ENCODE results near the gene PLA2G2D. TPM values are rescaled to one million over a fixed set of nuclear protein-coding genes. Genes with fewer than 3 reads are reported as not detected.
"Not testable (repeated sequence)": the region's sequence is repeated elsewhere in the genome, so short reads cannot be mapped to it uniquely, and the experiment has no call there.

Gene PLA2G2D
- total RNA-seq, 3 donors from 2014 or later (not counting 1 experiment from before 2014, with no cell fraction given) = not detected

DNA sequence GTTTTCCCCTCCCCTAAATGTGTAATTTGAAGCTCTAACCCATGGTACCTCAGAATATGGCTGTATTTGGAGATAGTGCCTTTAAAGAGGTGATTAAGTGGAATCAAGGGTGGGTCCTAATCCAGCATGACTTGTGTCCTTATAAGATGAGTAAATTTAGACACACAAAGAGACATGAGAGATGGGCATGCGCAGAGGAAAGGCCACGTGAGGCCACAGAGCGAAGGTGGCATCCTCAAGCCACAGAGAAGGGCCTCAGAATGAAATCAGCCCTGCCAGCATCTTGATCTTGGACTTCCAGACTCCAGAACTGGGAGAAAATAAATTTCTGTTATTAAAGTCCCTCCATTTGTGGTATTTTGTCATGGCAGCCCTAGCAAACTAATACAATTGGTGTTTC is 16.9 kb upstream of the PLA2G2D start:
- Histone ChIP-seq H3K27me3 (ENCODE audit: control insufficient read depth, insufficient read depth, low read length) (peaks cover 2% of the 10 kb centered on the region), H3K36me3 (ENCODE audit: control insufficient read depth, insufficient read depth, low read length) (no peaks in the 10 kb centered on the region), H3K4me3 (ENCODE audit: low read length) (no peak overlapping the region), H3K9me3 (ENCODE audit: control insufficient read depth, insufficient read depth, low read length) (no peaks in the 10 kb centered on the region), H3K4me1 (ENCODE audit: control insufficient read depth, insufficient read depth, low read length) (no peaks in the 10 kb centered on the region), H3K27ac (ENCODE audit: low read length) (no peak overlapping the region)
- TF ChIP-seq, protein P1, sequence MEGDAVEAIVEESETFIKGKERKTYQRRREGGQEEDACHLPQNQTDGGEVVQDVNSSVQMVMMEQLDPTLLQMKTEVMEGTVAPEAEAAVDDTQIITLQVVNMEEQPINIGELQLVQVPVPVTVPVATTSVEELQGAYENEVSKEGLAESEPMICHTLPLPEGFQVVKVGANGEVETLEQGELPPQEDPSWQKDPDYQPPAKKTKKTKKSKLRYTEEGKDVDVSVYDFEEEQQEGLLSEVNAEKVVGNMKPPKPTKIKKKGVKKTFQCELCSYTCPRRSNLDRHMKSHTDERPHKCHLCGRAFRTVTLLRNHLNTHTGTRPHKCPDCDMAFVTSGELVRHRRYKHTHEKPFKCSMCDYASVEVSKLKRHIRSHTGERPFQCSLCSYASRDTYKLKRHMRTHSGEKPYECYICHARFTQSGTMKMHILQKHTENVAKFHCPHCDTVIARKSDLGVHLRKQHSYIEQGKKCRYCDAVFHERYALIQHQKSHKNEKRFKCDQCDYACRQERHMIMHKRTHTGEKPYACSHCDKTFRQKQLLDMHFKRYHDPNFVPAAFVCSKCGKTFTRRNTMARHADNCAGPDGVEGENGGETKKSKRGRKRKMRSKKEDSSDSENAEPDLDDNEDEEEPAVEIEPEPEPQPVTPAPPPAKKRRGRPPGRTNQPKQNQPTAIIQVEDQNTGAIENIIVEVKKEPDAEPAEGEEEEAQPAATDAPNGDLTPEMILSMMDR (IDR thresholded peaks at IDR 0.05) = no peak
- H3K27me3 Mint-ChIP-seq (ENCODE audit: low read depth in 2 of 2) = peaks cover 9 to 22% of the 10 kb centered on the region in 2 donors
- no peaks in the 10 kb centered on the region for H3K4me1 Mint-ChIP-seq
- intact Hi-C loops (cut with micrococcal nuclease) = no loop called here
- DNase-seq (no peak), ATAC-seq (no peak)
- 94% methylated on average over 3 of the region's 3 CpGs for WGBS (ENCODE audit: insufficient coverage)
- H3K27ac Mint-ChIP-seq = no peak overlapping the region
- no peaks in the 10 kb centered on the region for H3K9me3 Mint-ChIP-seq
- no peaks in the 10 kb centered on the region for H3K36me3 Mint-ChIP-seq
- H3K4me3 Mint-ChIP-seq = no peak overlapping the region

DNA sequence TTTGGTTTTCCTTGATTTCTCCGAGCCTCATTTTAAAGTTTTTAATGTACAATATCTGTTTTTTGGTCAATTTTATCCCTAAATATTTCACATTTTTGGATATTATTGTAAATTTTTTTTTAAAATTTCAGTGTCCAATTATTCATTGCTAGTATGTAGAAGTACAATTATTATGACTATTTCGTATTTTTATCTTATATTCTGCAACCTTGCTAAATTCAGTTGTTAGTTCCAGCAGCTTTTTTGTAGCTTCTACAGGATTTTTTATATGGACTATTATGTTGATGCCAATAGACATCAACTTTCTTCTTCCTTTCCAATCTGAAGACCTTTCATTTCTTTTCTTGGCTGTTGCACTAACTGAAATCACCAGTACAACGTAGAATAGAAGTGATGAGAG is 15.7 kb upstream of the PLA2G2D start:
- no peak overlapping the region for H3K4me3 Mint-ChIP-seq
- no peaks in the 10 kb centered on the region for H3K9me3 ChIP-seq (ENCODE audit: control insufficient read depth, insufficient read depth, low read length)
- no peaks in the 10 kb centered on the region for H3K9me3 Mint-ChIP-seq
- no peaks in the 10 kb centered on the region for H3K4me1 ChIP-seq (ENCODE audit: control insufficient read depth, insufficient read depth, low read length)
- no peak overlapping the region for H3K4me3 ChIP-seq (ENCODE audit: low read length)
- no peak overlapping the region for H3K27ac Mint-ChIP-seq
- H3K4me1 Mint-ChIP-seq = no peaks in the 10 kb centered on the region
- intact Hi-C loops (cut with micrococcal nuclease) = no loop called here
- TF ChIP-seq, protein P1 (IDR thresholded peaks at IDR 0.05) = no peak
- no peak for DNase-seq
- peaks cover 2% of the 10 kb centered on the region for H3K27me3 ChIP-seq (ENCODE audit: control insufficient read depth, insufficient read depth, low read length)
- peaks cover 9 to 22% of the 10 kb centered on the region in 2 donors for H3K27me3 Mint-ChIP-seq (ENCODE audit: low read depth in 2 of 2)
- ATAC-seq = no peak
- H3K36me3 Mint-ChIP-seq = no peaks in the 10 kb centered on the region
- no peak overlapping the region for H3K27ac ChIP-seq (ENCODE audit: low read length)
- 93% methylated on average over 1 of the region's 3 CpGs for WGBS (ENCODE audit: insufficient coverage)
- no peaks in the 10 kb centered on the region for H3K36me3 ChIP-seq (ENCODE audit: control insufficient read depth, insufficient read depth, low read length)

GRCh38 chr1:20130518-20130917 is 11.2 kb upstream of the PLA2G2D start:
- H3K36me3 Mint-ChIP-seq; DNase-seq; H3K27ac Mint-ChIP-seq; H3K36me3 ChIP-seq (ENCODE audit: control insufficient read depth, insufficient read depth, low read length); H3K4me3 ChIP-seq (ENCODE audit: low read length); intact Hi-C loops (cut with micrococcal nuclease); H3K27ac ChIP-seq (ENCODE audit: low read length); H3K9me3 ChIP-seq (ENCODE audit: control insufficient read depth, insufficient read depth, low read length); H3K4me3 Mint-ChIP-seq; H3K4me1 ChIP-seq (ENCODE audit: control insufficient read depth, insufficient read depth, low read length); H3K4me1 Mint-ChIP-seq; H3K9me3 Mint-ChIP-seq; H3K27me3 ChIP-seq (ENCODE audit: control insufficient read depth, insufficient read depth, low read length); ATAC-seq: not testable (repeated sequence)
- peaks cover 7 to 16% of the 10 kb centered on the region in 2 donors for H3K27me3 Mint-ChIP-seq (ENCODE audit: low read depth in 2 of 2)
- WGBS (ENCODE audit: insufficient coverage) = 100% methylated on average over 2 of the region's 3 CpGs

GRCh38 chr1:20126806-20127440 is 7.6 kb upstream of the PLA2G2D start:
- no peak overlapping the region for H3K27ac Mint-ChIP-seq
- Histone ChIP-seq H3K9me3 (ENCODE audit: control insufficient read depth, insufficient read depth, low read length) (no peaks in the 10 kb centered on the region), H3K27ac (ENCODE audit: low read length) (no peak overlapping the region), H3K4me3 (ENCODE audit: low read length) (no peak overlapping the region), H3K27me3 (ENCODE audit: control insufficient read depth, insufficient read depth, low read length) (no peaks in the 10 kb centered on the region), H3K36me3 (ENCODE audit: control insufficient read depth, insufficient read depth, low read length) (no peaks in the 10 kb centered on the region), H3K4me1 (ENCODE audit: control insufficient read depth, insufficient read depth, low read length) (no peaks in the 10 kb centered on the region)
- no peak overlapping the region for H3K4me3 Mint-ChIP-seq
- WGBS (ENCODE audit: insufficient coverage) = 91% methylated on average over 10 of the region's 10 CpGs
- peaks cover 7 to 9% of the 10 kb centered on the region in 2 donors for H3K27me3 Mint-ChIP-seq (ENCODE audit: low read depth in 2 of 2)
- H3K36me3 Mint-ChIP-seq = no peaks in the 10 kb centered on the region
- intact Hi-C loops (cut with micrococcal nuclease) = no loop called here
- H3K9me3 Mint-ChIP-seq = no peaks in the 10 kb centered on the region
- TF ChIP-seq, protein P1 (IDR thresholded peaks at IDR 0.05) = no peak
- no peaks in the 10 kb centered on the region for H3K4me1 Mint-ChIP-seq
- no peak for DNase-seq
- no peak for ATAC-seq
